HG02852 (cell line): ENCODE measurements around the gene OR51F1.
"Not testable (repeated sequence)": the region's sequence is repeated elsewhere in the genome, so short reads cannot be mapped to it uniquely, and the experiment has no call there.

Experiments
- ATAC-seq: cut with Tn5 transposase; IDR thresholded peaks from one replicate; pipeline ENCODE4 v1.9.1; 2021; ENCODE audit warnings: mild to moderate bottlenecking, moderate library complexity; ENCODE audit not compliant: unreplicated experiment

Gene OR51F1, protein sequence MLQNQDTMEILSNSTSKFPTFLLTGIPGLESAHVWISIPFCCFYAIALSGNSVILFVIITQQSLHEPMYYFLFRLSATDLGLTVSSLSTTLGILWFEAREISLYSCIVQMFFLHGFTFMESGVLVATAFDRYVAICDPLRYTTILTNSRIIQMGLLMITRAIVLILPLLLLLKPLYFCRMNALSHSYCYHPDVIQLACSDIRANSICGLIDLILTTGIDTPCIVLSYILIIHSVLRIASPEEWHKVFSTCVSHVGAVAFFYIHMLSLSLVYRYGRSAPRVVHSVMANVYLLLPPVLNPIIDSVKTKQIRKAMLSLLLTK

DNA sequence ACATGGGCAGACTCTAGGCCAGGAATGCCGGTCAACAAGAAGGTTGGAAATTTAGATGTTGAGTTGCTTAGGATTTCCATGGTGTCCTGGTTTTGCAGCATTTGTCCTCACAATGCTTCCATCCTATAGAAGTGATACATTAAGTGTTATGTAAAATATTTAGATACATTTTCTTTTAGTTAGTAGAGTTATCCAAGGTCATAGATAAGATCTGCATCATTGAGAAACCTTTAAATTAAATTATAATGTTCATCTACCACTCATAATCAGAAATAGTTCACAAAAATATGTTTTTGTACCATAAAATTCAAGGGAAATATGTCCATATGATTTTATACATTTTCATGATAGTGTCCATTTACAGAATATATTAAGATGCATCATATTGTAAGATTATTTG lies at the start of gene OR51F1:
OR51F1 (minus strand) TSS at position 101 of the 400 bp plus-strand sequence; CDS start at position 101, 0 bp downstream.
- no peak for ATAC-seq

- ATAC-seq = no peak
These were observed 39.5 kb upstream of the OR51F1 start for GRCh38 chr11:4809246-4809645.

- no peak for ATAC-seq
These were observed 38.7 kb upstream of the OR51F1 start for GRCh38 chr11:4808476-4808875.

DNA sequence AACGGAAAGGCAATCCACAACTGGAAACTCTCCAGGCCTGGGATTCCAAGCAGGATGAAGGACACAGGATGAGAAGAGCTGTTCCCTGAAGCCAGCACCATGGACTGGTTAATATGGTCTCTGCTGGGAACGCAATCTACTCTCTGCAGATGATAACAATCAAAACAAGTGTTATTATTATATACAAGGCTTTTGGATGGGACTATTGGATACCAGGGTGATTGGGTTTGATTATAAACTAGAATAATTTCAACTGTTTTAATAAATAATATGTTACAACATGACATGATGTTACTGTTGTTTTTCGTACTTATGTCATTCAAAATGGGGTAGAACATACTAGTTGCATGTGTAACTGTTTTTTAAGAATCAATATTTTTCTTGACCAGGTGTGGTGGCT lies 34.5 kb upstream of the OR51F1 start, which contains the start of gene OR52R1:
OR52R1 (minus strand) TSS at position 101 of the 400 bp plus-strand sequence; CDS start at position 101, 0 bp downstream.
- no peak for ATAC-seq

DNA sequence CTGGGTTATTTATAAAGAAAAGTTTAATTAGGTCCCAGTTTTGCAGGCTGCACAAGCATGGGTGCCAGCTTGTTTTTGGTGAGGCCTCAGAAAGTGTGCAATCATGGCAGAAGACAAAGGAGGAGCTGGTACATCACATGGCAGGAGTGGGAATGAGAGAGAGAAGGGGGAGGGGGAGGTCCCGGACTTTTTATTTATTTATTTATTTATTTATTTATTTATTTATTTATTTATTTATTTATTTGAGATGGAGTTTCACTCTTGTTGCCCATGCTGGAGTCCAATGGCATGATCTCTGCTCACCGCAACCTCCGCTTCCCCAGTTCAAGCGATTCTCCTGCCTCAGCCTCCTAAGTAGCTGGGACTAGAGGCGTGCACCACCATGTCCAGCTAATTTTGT lies 31.6 kb upstream of the OR51F1 start:
- ATAC-seq = not testable (repeated sequence)

DNA sequence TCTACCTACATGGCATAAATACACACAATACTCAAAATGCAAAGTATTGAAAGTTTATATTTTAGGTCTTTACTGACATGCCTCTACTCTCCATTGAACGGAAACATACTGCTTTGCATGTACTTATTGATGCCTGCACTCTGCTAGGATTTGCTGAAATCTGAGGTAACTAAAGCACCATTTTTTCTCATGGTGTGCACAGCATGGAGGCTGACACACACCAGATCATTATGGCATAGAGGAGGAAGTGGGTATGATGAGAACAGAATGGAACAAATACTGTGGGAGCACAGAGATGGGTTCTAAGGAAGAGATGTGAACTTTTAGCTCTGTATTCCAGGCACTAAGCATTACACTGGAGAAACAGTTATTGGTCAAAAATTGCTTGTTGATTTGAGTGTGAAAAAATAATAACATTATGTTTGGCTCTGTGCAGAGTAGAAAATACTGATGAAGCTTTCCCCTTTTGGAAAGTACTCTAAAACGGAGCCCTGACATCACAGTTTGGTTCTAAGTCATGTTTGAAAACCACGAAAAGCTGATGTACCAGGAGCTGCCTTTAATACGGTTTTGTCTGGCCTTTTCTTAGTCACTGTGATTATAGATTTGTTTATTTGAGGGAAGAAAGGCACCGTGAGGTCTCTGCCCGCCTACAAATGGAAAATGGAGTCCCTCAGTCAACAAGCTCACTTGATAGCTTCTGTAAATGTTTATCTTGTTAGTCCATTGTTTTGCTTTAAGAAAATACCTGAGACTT lies 28.9 kb upstream of the OR51F1 start:
- no peak for ATAC-seq

DNA sequence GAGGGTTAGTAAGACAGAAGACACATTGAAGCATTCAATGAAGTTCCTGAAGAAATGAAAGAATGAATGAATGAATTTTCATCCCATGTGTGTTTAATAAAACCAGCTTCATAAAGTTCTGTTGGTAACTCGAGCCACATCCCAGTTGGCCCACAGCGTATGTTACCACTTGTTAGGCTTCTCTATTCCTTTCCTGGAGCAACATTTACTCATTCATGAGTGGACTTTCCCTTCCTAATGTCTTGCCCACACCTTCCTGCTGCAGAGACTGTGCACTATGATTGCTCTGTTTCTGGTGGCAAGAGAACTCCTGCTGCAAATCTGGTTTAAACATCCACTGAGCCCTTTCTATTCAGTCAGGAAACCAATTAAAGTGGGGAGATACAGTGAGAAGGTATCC lies 27.5 kb upstream of the OR51F1 start:
- ATAC-seq = no peak

- no peak for ATAC-seq
These were observed 12.7 kb upstream of the OR51F1 start for GRCh38 chr11:4782454-4782853.

- no peak for ATAC-seq
These were observed 1.6 kb downstream of the OR51F1 start for GRCh38 chr11:4768094-4768493.

- ATAC-seq = no peak
These were observed 3.2 kb downstream of the OR51F1 start for GRCh38 chr11:4766420-4767043.

- no peak for ATAC-seq
These were observed 6.6 kb downstream of the OR51F1 start for GRCh38 chr11:4763096-4763495.

GRCh38 chr11:4751201-4751600 lies 18.5 kb downstream of the OR51F1 start:
- no peak for ATAC-seq

- ATAC-seq = no peak
These were observed 21.3 kb downstream of the OR51F1 start for GRCh38 chr11:4748438-4748837.

- ATAC-seq = no peak
These were observed 29.0 kb downstream of the OR51F1 start for GRCh38 chr11:4740735-4741134.

GRCh38 chr11:4727171-4727570 lies 42.6 kb downstream of the OR51F1 start:
- no peak for ATAC-seq

- ATAC-seq = not testable (repeated sequence)
These were observed 46.9 kb downstream of the OR51F1 start for GRCh38 chr11:4722616-4723534.
